Right ventricle myocardium inferior (tissue), 1 donor: ENCODE measurements around the gene CDK11B. TPM values are rescaled to one million over a fixed set of nuclear protein-coding genes. Genes with fewer than 3 reads are reported as not detected.

Experiments used
- ATAC-seq: fragments of 200-7000 bp; cut with Tn5 transposase; one replicate; pipeline ENCODE4 v1.9.1; 2020; ENCODE audit warnings: mild to moderate bottlenecking, moderate library complexity
- DNase-seq: peaks from one replicate; pipeline ENCODE4 v3.0.0; 2021; ENCODE audit errors: missing footprints
- intact Hi-C: fragments of 100-400 bp; cut with DNase I; formaldehyde crosslinking; loops from one replicate; pipeline ENCODE4 v1.11.0; 2022
- total RNA-seq: library from RNA; stranded (reverse); fragmentation: NEBNext Ultra II Directional; extraction: Animal tissue kit (Norgen Biotek cat#: 25700); gene quantifications from one replicate; pipeline ENCODE4 v1.2.1, GENCODE V29; 2021
- donor health status: DM: no; HTN: yes; CAD: no; lungs with severe emphysema.

The CDK11B gene
- total RNA-seq, 1 donor from 2014 or later: 24.0 TPM

DNA sequence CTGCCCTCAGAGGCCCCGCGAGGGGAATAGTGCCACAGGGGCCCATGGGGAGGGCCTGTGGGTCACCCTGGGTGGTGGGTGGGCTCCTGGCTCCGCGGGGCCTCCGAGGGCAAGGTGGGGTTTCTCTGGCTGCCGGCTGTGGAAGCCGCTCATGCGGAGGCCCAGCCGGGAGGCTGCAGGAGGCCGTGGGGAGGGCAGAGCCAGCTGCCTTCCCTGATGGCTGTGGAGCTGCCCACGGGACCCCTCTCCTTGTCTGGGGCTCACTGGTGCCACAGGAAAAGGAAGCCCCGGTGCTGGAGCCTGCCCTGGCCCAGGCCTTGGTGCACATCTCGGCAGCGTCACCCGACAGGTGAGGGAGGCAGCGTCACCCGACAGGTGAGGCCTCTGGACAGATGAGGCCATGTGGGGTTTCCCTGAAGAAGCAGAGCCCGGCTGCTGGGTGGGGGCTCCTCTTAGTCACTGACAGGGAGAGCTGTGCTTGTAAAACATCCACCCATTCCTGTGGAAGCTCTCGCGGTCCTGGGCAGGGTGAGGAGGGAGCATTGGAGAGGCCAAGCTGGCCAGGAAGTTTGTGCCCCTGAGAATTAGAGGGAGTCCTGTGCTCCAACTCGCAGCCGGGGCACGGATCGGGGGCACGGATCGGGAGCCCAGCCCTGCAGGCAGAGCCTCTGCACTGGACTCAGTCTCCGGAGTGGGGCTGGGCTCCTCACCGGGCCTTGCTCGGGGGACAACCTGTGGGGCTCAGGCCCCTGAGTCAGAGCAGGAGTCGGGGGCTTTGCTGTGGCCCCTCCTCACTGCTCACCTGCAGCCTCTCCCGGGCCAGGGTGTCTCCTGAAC, 37.4 kb downstream of the CDK11B start:
- ATAC-seq (no peak), DNase-seq (no peak)
- intact Hi-C loops: no loop called here

- ATAC-seq (no peak), DNase-seq (no peak)
- intact Hi-C loops: no loop called here
These were observed 38.2 kb downstream of the CDK11B start for GRCh38 chr1:1620433-1621139.

DNA sequence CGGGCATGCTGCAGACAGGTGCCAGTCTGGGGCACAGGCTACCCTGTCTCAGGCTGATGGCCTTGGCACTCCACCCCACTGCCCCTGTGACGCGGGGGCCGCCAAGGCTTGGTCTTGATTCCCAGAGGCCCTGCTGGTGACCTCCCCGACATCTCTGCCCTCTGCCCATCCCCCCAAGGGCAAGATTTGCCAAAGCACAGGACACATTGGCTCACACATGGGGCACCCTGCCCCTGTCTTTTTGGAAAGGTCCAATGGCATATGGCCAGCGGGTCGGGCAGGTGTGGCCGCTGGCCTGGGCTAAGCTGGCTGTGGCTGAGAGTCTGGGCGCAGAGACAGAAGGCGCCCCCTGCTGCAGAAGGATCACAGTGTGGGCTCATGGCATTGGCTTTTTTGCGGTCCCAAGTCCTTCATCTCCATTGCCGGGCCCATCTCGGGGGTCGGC, 38.9 kb downstream of the CDK11B start:
- ATAC-seq (peak; percentile 14), DNase-seq (peak; percentile 73)
- intact Hi-C loops: no loop called here

- DNase-seq (no peak), ATAC-seq (no peak)
- intact Hi-C loops: no loop called here
These were observed 40.3 kb downstream of the CDK11B start for GRCh38 chr1:1618396-1619068.

DNA sequence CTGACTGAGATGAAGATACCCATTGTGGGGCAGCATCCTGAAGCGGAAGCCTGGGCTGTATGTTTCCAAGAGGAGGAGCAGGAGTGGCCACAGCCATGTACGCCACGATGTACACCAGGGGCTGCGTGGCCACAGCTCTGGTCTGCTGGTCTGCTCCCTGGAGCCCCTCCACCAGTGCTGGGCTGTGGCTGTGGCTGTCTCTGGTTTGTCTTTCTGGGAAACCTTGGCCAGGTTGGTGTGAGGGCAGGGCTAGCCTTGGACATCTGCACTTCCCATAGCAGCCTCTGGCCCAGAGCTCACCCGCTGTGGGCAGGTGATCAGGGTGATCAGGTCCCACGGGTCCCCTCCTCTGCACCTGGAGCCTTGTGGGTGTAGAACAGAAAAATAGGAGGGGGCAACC, 40.9 kb downstream of the CDK11B start:
- intact Hi-C loops: no loop called here
- ATAC-seq: no peak

DNA sequence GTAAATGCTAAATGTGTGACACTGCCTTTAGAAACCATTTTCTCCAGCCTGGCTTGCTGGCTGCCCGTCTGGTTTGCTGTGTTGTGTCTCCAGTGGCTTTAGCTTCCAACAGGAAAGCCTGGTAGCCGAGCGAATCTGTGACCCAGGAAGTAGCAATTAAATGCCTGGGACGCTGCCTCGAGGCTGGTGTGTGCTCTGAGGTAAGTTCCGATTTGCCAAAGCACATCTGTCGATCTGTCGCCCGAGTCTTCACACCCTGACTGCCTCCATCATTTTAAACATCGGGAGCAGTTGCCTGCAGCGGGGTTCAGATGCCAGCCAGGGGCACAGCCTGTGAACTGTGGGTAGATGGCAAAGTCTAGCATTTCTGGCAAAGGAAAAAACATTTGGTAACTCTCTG, 41.3 kb downstream of the CDK11B start:
- intact Hi-C loops: no loop called here
- no peak for ATAC-seq
- DNase-seq: no peak

More for the DNA sequence above, 40.9 kb downstream of the CDK11B start:
- no peak for DNase-seq

DNA sequence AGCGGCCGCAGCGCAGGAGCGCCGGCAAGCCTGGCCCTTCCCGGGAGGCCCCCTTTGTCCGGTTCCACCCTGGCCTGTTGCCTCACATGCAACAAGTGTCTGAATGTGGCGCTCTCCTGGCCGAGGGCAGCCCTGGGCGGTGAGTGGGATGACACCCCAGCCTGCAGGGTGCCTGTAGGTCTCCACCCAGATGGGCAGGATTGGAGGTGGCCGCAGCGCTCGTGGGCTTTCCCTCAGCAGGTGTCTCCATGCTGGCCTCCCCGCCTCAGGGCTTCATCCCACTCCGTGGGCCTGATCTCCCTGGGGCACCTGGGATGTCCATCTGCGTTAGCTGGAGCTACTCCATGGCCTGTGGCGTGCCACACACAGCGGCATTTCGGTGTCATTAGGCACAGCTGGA, 42.0 kb downstream of the CDK11B start:
- ATAC-seq: no peak
- intact Hi-C loops: no loop called here

GRCh38 chr1:1616045-1616790, 42.6 kb downstream of the CDK11B start:
- peak; percentile 76 for DNase-seq
- peak; percentile 2 for ATAC-seq
- intact Hi-C loops: no loop called here

More for the DNA sequence above, 42.0 kb downstream of the CDK11B start:
- no peak for DNase-seq

- ATAC-seq (peak; percentile 95), DNase-seq (peak; percentile 98)
- intact Hi-C loops: loop anchor here (1.0 kb wide), 1 partner anchor 41 kb away; the partner anchor contains the start of gene SSU72
These were observed 43.4 kb downstream of the CDK11B start, which contains the start of gene MIB2 for GRCh38 chr1:1615256-1616044. Gene MIB2, plus strand, starts transcription at chr1:1615500. Its CDS starts 7,953 bp downstream, at chr1:1623453.

- DNase-seq (no peak), ATAC-seq (no peak)
- intact Hi-C loops: loop anchor here (1.0 kb wide), 1 partner anchor 41 kb away; the partner anchor contains the start of gene SSU72
These were observed 43.9 kb downstream of the CDK11B start for GRCh38 chr1:1614954-1615255.

- ATAC-seq (no peak), DNase-seq (peak; percentile 63)
These were observed 44.4 kb downstream of the CDK11B start for GRCh38 chr1:1614204-1614953.

GRCh38 chr1:1613509-1614082, 45.2 kb downstream of the CDK11B start:
- intact Hi-C loops: no loop called here
- no peak for ATAC-seq
- no peak for DNase-seq

More at GRCh38 chr1:1614204-1614953, 44.4 kb downstream of the CDK11B start:
- intact Hi-C loops: no loop called here

DNA sequence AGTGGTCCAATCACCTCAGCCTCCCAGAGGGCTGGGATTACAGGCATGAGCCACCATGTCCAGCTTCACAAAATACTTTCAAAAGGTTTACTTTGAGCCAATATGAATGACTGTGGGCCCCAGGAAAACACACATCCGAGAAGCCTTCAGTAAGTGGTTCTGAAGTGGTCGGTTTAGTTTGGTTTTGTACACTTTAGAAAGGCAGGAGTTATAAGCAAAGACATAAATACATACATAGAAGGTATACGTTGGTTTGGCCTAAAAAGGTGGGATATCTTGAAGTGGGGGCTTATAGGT, 46.8 kb downstream of the CDK11B start:
- ATAC-seq (no peak), DNase-seq (no peak)
- intact Hi-C loops: no loop called here

GRCh38 chr1:1610796-1611195, 48.0 kb downstream of the CDK11B start:
- DNase-seq: no peak
- ATAC-seq: no peak
- intact Hi-C loops: no loop called here

DNA sequence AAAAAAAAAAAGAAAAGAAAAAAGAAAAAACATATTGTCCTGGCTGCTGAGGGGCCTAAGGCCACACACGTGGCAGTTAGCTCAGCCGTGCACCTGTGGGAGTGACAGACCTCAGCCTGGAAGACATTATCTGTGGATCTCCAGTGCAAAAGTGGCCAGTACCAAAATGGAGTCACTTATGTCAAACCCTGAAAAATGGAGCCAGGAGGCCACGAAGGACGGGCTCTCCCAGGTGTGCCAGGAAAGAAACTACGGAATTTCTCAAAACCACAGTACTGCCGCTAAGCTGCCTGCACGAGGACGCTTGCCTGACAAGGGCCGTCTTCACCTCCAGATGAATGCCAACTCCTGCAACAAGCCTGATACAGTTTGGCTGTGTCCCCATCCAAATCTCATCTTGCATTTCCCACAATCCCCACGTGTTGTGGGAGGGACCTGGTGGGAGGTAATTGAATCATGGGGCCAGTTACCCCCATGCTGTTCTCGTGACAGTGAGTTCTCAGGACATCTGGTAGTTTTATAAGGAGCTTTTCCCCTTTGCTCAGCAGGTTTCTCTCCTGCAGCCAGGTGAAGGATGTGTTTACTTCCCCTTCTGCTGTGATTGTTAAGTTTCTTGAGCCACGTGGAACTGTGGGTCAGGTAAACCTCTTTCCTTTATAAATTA, 48.9 kb downstream of the CDK11B start:
- intact Hi-C loops: no loop called here
- DNase-seq (no peak), ATAC-seq (no peak)

- DNase-seq (no peak), ATAC-seq (no peak)
- intact Hi-C loops: no loop called here
These were observed 52.6 kb downstream of the CDK11B start for GRCh38 chr1:1606232-1606631.

- ATAC-seq (no peak), DNase-seq (no peak)
- intact Hi-C loops: no loop called here
These were observed 53.1 kb downstream of the CDK11B start for GRCh38 chr1:1605724-1606123.
